Neural crest cell (in vitro differentiated cells): Measurements from ENCODE around the gene GAL3ST3. TPM values are rescaled to one million over a fixed set of nuclear protein-coding genes. Genes with fewer than 3 reads are reported as not detected.
"Not testable (repeated sequence)": the region's sequence is repeated elsewhere in the genome, so short reads cannot be mapped to it uniquely, and the experiment has no call there.

Experiments used
- DNase-seq: peaks from one replicate; pipeline ENCODE4 v3.0.0; 2021; ENCODE audit warnings: low read depth, mixed read lengths, low spot score
- H3K27ac Mint-ChIP-seq: one replicate; pipeline ENCODE4 v1.8.0; 2021; ENCODE audit warnings: mild to moderate bottlenecking, mixed read lengths; ENCODE audit not compliant: unreplicated experiment
- H3K27me3 Mint-ChIP-seq: 2 replicates; pipeline ENCODE4 v1.8.0; 2021; ENCODE audit warnings: low read depth, mild to moderate bottlenecking, mixed read lengths
- H3K36me3 Mint-ChIP-seq: 2 replicates; pipeline ENCODE4 v1.8.0; 2021; ENCODE audit warnings: low read depth, mild to moderate bottlenecking, mixed read lengths
- H3K4me1 Mint-ChIP-seq: 2 replicates; pipeline ENCODE4 v1.8.0; 2021; ENCODE audit warnings: mixed read lengths
- H3K4me3 Mint-ChIP-seq: one replicate; pipeline ENCODE4 v1.8.0; 2021; ENCODE audit warnings: mild to moderate bottlenecking, mixed read lengths
- H3K9me3 Mint-ChIP-seq: 2 replicates; pipeline ENCODE4 v1.8.0; 2021; ENCODE audit warnings: mixed read lengths
- total RNA-seq: library from RNA; stranded (reverse); gene quantifications from 2 replicates; pipeline ENCODE4 v1.2.1, GENCODE V29; 2021
- TF ChIP-seq, protein P1 (sequence below): fragments of 200-600 bp; sonication (generic); conservative IDR thresholded peaks from 2 replicates; pipeline ENCODE4 v1.5.0; 2021; ENCODE audit warnings: antibody characterized with exemption, mild to moderate bottlenecking

Gene GAL3ST3
- total RNA-seq, 1 donor from 2014 or later = 8.7 TPM

DNA sequence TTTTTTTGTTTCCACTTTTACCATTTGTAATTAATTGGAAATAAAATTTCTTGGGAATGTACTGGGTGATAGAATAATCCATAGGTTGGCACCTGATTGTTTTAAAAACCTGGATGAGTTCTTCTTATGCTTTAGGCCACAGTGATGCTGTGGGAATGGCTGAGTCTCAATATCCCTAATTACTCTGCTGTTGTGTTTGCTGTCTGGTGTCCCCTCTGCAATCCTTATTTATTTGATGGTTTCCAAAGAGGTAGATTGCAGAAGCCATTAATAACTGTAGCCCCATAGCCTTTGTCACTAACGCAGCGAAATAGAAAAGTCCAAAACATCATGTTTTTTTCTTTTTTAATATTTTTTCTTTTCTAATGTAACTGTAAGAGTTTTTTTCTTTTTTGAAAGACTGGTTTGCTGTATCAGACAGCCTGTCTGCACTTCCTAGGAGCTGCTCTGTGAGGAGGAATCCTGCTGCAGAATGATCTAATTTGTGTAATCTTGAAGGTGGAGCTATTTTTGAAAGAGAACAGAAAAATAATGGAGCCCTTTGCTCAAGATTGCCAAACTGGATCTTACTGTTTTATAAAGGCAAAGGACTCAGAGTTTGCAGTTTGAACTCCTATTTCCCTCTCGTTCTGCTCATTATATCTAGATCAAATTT is 36.0 kb upstream of the GAL3ST3 start:
- no peaks in the 10 kb centered on the region for H3K36me3 Mint-ChIP-seq
- H3K27ac Mint-ChIP-seq = no peak overlapping the region
- H3K27me3 Mint-ChIP-seq = no peaks in the 10 kb centered on the region
- TF ChIP-seq, protein P1, sequence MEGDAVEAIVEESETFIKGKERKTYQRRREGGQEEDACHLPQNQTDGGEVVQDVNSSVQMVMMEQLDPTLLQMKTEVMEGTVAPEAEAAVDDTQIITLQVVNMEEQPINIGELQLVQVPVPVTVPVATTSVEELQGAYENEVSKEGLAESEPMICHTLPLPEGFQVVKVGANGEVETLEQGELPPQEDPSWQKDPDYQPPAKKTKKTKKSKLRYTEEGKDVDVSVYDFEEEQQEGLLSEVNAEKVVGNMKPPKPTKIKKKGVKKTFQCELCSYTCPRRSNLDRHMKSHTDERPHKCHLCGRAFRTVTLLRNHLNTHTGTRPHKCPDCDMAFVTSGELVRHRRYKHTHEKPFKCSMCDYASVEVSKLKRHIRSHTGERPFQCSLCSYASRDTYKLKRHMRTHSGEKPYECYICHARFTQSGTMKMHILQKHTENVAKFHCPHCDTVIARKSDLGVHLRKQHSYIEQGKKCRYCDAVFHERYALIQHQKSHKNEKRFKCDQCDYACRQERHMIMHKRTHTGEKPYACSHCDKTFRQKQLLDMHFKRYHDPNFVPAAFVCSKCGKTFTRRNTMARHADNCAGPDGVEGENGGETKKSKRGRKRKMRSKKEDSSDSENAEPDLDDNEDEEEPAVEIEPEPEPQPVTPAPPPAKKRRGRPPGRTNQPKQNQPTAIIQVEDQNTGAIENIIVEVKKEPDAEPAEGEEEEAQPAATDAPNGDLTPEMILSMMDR = no peak
- H3K4me3 Mint-ChIP-seq = no peak overlapping the region
- no peaks in the 10 kb centered on the region for H3K9me3 Mint-ChIP-seq
- no peak for DNase-seq
- peaks cover 17% of the 10 kb centered on the region for H3K4me1 Mint-ChIP-seq

DNA sequence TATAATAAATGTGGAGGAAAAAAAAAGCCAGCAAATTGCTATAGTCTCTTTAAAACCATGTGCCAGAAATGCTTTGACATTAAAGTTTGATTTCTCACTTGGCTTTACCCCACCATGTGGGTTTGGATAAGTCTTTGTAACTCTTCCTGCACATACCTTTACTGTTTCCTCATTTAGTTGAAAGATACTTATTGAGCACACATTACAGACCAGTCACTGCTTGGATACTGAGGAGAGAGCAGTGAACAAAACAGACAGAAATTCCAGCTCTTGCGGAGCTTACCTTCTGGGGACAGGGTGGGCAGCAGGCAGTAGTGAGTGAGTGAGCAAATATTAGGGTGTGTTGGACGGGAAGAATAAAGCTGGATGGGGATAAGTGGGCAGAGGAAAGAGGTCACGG is 34.8 kb upstream of the GAL3ST3 start:
- H3K36me3 Mint-ChIP-seq = no peaks in the 10 kb centered on the region
- H3K27me3 Mint-ChIP-seq = no peaks in the 10 kb centered on the region
- peaks cover 17% of the 10 kb centered on the region for H3K4me1 Mint-ChIP-seq
- TF ChIP-seq, protein P1 = no peak
- no peaks in the 10 kb centered on the region for H3K9me3 Mint-ChIP-seq
- no peak overlapping the region for H3K4me3 Mint-ChIP-seq
- no peak for DNase-seq
- peak overlapping the region; percentile 89 for H3K27ac Mint-ChIP-seq

DNA sequence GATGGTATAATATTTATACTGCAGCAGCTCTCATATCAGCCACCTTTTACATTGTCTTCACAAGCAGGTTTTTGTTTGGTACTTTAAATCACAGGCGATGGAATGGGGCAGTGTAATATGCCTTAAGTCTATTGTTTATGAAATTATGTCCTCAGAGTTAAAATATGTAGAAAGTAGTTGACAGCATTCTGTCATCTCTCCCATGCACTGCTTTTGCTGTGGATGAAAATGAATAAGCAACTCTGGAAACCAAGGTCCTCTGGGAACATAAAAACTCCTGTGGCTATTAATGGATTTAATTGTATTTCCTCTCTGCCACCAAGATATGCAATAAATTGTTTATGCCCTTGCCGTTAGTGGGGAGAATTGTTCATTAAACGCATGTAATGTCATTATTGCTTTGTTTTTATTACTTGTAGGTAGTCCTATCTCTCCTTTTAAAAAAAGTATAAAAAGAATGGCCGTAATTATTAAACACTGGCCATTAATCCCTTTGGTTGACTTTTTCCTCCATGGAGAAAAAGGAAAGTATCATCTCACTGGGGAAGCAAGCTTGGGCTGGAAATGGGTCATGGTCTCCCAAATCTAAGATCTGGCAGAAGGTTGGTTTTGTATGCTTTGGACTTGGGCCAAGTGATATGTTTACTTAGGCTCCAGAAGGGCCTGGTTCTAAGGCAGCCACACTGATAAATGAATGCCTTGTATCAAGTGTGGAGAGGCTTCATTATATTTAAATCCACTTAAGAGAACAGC is 34.2 kb upstream of the GAL3ST3 start:
- no peak for DNase-seq
- Mint-ChIP-seq H3K27ac (no peak overlapping the region), H3K4me1 (peaks cover 17% of the 10 kb centered on the region), H3K4me3 (no peak overlapping the region), H3K9me3 (no peaks in the 10 kb centered on the region), H3K36me3 (no peaks in the 10 kb centered on the region), H3K27me3 (no peaks in the 10 kb centered on the region)
- TF ChIP-seq, protein P1 = no peak

DNA sequence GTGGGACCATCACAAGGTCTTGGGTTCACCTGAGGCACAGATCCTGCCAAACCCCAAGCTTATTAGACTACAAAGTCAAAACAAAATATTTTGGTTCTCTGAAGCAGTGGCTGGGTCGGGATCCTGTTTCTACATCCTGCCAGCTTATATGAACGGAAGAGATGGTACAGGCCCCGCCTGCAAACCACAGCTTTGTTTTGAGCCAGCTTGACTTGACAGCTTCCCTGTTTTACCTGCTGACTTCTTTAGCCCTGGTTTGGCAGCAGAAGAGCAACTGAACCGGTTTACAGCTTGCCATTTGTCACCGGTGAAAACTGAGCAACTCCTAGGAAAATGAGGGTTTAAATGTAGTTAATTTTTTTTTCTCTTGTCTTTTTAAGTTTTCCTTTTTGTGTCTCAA is 32.5 kb upstream of the GAL3ST3 start:
- H3K4me3 Mint-ChIP-seq = no peak overlapping the region
- no peaks in the 10 kb centered on the region for H3K9me3 Mint-ChIP-seq
- H3K27ac Mint-ChIP-seq = no peak overlapping the region
- no peak for DNase-seq
- TF ChIP-seq, protein P1 = no peak
- H3K4me1 Mint-ChIP-seq = peaks cover 6% of the 10 kb centered on the region
- H3K36me3 Mint-ChIP-seq = peaks cover 2% of the 10 kb centered on the region
- no peaks in the 10 kb centered on the region for H3K27me3 Mint-ChIP-seq

DNA sequence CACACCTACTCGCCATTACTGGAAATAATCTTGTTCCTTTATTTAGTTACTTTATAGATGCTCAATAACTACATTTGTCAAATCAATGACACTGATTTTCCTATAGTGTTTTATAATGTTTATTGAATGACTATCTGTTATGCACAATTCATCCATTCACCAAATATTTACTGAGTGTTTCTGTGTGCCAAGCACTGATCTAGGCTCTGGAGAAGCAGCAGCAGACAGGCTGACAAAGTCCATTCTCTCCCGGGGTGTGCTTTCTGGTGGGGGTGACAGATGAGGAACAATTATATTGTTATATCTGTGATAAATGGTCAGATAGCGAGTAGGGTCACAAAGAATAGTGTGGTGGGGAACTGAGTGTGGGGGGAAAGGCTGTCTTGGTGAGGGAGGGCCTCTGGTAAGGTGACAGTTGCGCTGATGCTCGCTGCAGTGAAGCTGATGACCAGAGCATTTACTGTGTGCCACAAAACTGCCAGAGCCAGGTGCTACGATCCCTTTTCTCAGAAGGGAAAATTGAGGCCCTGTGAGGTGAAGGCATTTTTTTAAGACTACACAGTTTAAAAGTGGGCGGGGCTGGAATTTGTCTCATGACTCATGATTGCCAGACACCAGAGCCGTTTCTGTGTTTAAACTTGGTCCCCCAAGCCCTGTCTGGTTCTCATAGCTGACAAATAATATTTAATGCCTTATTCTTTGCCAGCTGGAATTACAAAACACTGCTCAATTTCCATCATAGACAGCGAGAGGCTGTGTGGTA is 31.3 kb upstream of the GAL3ST3 start:
- H3K4me3 Mint-ChIP-seq = peak overlapping the region; percentile 34
- H3K36me3 Mint-ChIP-seq = peaks cover 2% of the 10 kb centered on the region
- H3K9me3 Mint-ChIP-seq = no peaks in the 10 kb centered on the region
- peaks cover 6% of the 10 kb centered on the region for H3K4me1 Mint-ChIP-seq
- TF ChIP-seq, protein P1 = no peak
- H3K27me3 Mint-ChIP-seq = no peaks in the 10 kb centered on the region
- DNase-seq = no peak
- no peak overlapping the region for H3K27ac Mint-ChIP-seq

DNA sequence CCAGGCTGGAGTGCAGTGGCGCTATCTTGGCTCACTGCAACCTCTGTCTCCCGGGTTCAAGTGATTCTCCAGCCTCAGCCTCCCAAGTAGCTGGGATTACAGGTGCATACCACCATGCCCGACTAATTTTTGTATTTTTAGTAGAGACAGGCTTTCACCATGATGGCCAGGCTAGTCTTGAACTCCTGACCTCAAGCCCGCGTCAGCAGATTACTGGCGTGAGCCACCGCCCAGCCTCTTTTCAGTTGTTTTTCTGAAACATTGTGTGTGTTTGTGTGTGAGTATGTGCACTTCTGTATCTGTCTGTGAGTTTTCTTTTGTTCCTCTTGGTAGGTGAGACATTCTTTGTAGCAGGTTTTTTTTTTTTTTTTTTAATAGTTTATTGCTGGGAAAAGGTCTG is 30.0 kb upstream of the GAL3ST3 start:
- H3K4me3 Mint-ChIP-seq, H3K27me3 Mint-ChIP-seq, H3K9me3 Mint-ChIP-seq, H3K27ac Mint-ChIP-seq, H3K36me3 Mint-ChIP-seq, H3K4me1 Mint-ChIP-seq, DNase-seq: not testable (repeated sequence)
